NOMO-1 treated with DMSO at 0.1 percent for 48 hours (cell line): Measurements from ENCODE around the gene FOXP3.

ENCODE experiments used
- DNase-seq: peaks from one replicate; lab custom pipeline; 2025; ENCODE audit not compliant: unreplicated experiment; lab: John Stamatoyannopoulos, UW

FOXP3 gene

DNA sequence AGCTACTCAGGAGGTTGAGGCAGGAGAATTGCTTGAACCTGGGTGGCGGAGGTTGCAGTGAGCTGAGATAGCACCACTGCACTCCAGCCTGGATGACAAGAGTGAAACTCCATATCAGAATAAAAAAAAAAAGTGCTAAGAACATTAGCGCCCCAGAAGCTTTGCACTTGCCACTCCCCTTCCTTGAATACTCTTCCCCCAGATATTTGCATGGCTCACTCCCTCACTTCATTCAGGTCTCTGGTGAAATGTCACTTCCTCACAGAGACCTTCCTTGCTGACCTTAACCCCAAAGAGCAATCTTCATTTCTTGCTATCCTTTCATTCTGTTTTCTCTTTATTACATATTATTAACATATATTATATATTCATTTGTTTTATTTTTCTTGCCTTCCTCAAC lies 42.6 kb downstream of the FOXP3 start:
- no peak for DNase-seq

GRCh38 chrX:49220100-49220499 lies 44.4 kb downstream of the FOXP3 start:
- DNase-seq: no peak

GRCh38 chrX:49214996-49215526 lies 49.4 kb downstream of the FOXP3 start:
- DNase-seq: no peak

- no peak for DNase-seq
Observed at GRCh38 chrX:49214416-49214815, 50.1 kb downstream of the FOXP3 start.

DNA sequence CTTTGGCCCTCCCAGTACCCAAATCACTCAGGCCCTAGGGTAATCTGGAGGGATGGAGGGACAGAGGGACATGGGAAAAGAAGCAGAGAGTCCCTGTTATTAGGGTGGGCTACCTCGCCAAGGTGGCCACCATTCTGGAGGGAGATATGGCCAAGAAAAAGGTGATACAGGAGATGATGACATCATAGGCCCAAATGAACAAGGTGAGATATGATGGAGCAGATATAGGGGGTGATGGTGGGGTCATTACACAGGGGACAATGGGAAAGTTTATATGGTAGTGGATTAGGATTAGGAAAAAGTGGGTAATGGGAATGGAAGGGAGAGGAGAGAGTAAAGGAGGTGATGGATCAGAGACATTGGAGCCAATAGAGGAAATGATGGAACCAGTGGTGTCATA lies 51.6 kb downstream of the FOXP3 start:
- DNase-seq: no peak

DNA sequence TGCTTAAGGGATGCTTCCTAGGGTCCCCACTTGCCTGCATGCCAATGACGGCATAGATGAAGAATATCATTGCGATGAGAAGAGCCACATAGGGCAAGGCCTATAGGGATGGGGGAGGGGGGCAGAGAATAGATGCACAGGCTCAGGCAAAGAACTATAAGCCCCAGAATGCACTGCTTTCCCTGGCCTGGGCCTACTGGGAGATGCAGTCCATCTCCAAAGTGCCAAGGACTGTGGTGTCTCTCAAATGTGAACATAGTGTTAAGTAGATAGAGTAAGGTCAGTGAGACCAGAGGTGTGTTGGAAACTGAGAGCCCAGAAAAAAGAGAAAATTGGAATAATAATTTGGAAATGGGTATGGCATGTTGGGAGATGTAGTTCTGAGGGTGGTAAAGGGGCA lies 52.3 kb downstream of the FOXP3 start:
- no peak for DNase-seq

GRCh38 chrX:49211074-49211473 lies 53.4 kb downstream of the FOXP3 start:
- DNase-seq: no peak

DNA sequence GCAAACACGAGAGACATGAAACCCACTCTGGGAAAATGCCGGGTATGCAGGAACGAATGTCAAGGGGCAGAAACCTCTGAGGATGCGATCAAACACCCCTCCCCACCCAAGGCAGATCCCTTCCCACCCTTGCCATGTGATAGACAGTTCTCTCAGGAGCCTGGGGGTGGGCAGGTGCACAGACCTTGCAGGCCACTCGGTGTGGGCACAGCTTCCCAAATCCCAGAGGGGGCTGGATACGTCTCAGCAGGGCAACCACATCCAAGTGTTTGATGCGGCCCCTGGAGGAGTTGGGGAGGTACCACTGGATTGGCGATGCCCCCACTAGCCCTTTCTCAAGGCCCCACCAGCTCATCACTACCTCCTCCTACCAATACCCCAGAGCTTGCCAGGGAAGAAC lies 54.1 kb downstream of the FOXP3 start:
- no peak for DNase-seq

- DNase-seq: no peak
Observed at GRCh38 chrX:49209434-49210251, 54.9 kb downstream of the FOXP3 start.

DNA sequence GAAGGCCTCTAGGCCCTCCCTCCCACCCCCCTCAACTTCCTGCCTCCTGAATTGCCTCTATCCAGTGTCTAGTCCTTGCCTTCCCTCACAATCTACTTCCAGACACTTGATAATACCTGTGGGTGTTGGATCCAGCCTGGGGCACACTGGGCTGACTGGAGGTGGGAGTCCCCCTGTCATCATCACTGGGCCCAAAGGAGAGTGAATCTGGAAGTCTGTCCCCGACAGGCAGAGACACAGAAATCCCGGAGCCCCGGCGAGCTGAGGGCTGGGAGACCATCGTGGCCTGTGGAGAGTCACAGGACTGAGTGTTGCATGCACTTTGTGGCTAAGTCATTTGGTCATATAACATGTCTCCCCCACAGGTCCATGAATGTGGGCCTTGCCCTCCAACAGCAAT lies 56.1 kb downstream of the FOXP3 start:
- no peak for DNase-seq

DNA sequence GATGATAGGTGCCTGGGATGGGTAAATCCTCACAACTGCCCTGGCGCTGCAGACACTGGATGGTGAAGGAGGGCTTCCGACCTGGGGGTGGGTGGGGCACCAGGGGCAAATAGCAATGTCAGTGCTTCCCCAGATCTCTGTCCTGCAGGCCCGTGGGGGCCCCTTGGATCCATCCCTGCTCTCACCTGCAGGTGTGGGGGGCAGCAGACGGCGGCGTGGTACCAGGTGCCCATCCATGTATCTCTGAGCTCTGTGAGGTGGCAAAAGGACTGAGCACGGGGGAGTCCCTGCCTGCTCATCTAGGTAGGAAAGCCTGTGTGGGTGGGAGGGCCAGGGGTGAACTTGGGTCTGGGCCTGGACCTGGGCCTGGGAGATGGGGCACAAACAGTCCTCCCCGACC lies 58.0 kb downstream of the FOXP3 start:
- DNase-seq: no peak

- no peak for DNase-seq
Observed at GRCh38 chrX:49205443-49205842, 59.1 kb downstream of the FOXP3 start.

DNA sequence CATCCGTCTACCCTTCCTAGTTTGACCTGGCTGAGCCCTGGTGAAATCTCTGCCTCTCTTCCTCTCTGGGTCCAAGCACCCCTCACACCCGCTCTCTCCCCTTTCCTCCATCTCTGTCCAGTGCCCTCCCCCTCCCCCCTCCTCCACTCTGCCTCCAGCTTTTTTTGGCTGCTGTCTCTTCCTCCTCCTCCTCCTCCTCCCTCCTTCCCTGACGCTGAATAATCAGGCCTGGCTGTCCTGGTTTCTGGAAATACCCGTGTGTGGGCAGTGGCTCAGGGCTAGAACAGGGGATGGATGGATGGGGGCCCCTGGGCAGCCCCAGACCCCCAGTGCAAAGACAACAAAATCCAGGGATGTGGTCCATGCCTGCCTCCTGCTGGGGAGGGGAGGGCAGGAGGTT lies 59.8 kb downstream of the FOXP3 start:
- no peak for DNase-seq

- no peak for DNase-seq
Observed at GRCh38 chrX:49204017-49204416, 60.5 kb downstream of the FOXP3 start.

- DNase-seq: no peak
Observed at GRCh38 chrX:49203536-49203935, 61.0 kb downstream of the FOXP3 start.

DNA sequence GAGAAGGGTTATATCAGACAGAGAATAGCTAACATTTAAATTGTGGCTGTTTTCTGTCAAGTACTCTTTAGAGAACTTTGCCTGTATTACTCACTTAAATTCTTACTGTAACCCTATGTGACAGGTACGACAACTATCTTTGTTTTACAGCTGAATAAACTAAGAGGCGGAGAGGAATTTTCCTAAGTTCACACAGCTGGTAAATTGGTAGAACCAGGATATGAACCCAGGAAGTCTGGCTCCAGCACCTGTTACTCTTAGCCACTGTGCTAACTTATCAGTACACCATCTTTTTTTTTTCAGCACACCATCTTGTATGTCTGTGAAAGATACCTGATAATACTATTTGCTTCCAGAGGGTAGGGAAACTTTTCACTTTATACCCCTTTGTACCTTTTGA lies 62.5 kb downstream of the FOXP3 start:
- no peak for DNase-seq
